ENCODE results near the gene OSM. TPM values are rescaled to one million over a fixed set of nuclear protein-coding genes. Genes with fewer than 3 reads are reported as not detected.
A peak's percentile ranks its signal among the peaks of the same experiment; 100 is the strongest.

OSM gene
- total RNA-seq, 1 donor from 2014 or later, result not detected

- Mint-ChIP-seq H3K36me3 (ENCODE audit: low read depth, unreplicated experiment) (peaks cover 3% of the 10 kb centered on the region), H3K9me3 (ENCODE audit: unreplicated experiment) (no peaks in the 10 kb centered on the region), H3K27me3 (ENCODE audit: unreplicated experiment) (peaks cover 1% of the 10 kb centered on the region), H3K27ac (ENCODE audit: unreplicated experiment) (no peak overlapping the region), H3K4me3 (ENCODE audit: unreplicated experiment) (no peak overlapping the region), H3K4me1 (ENCODE audit: unreplicated experiment) (peaks cover 2% of the 10 kb centered on the region)
- no peak for DNase-seq (ENCODE audit: low spot score)
- no peak for TF ChIP-seq CTCF (IDR thresholded peaks at IDR 0.05; ENCODE audit: unreplicated experiment)
Observed at GRCh38 chr22:30285846-30286200, 19.2 kb upstream of the OSM start.

GRCh38 chr22:30285176-30285845 lies 18.7 kb upstream of the OSM start:
- Mint-ChIP-seq H3K27ac (ENCODE audit: unreplicated experiment) (no peak overlapping the region), H3K9me3 (ENCODE audit: unreplicated experiment) (no peaks in the 10 kb centered on the region), H3K4me3 (ENCODE audit: unreplicated experiment) (peak overlapping the region; percentile 56), H3K4me1 (ENCODE audit: unreplicated experiment) (peaks cover 2% of the 10 kb centered on the region), H3K27me3 (ENCODE audit: unreplicated experiment) (peaks cover 1% of the 10 kb centered on the region), H3K36me3 (ENCODE audit: low read depth, unreplicated experiment) (peaks cover 3% of the 10 kb centered on the region)
- no peak for DNase-seq (ENCODE audit: low spot score)
- no peak for TF ChIP-seq CTCF (IDR thresholded peaks at IDR 0.05; ENCODE audit: unreplicated experiment)

- H3K4me3 Mint-ChIP-seq (ENCODE audit: unreplicated experiment), result peak overlapping the region; percentile 56
- no peak overlapping the region for H3K27ac Mint-ChIP-seq (ENCODE audit: unreplicated experiment)
- peaks cover 3% of the 10 kb centered on the region for H3K36me3 Mint-ChIP-seq (ENCODE audit: low read depth, unreplicated experiment)
- no peaks in the 10 kb centered on the region for H3K9me3 Mint-ChIP-seq (ENCODE audit: unreplicated experiment)
- no peak for TF ChIP-seq CTCF (IDR thresholded peaks at IDR 0.05; ENCODE audit: unreplicated experiment)
- peaks cover 1% of the 10 kb centered on the region for H3K27me3 Mint-ChIP-seq (ENCODE audit: unreplicated experiment)
- no peaks in the 10 kb centered on the region for H3K4me1 Mint-ChIP-seq (ENCODE audit: unreplicated experiment)
- DNase-seq (ENCODE audit: low spot score), result no peak
Observed at GRCh38 chr22:30284666-30285065, 18.0 kb upstream of the OSM start.

GRCh38 chr22:30284172-30284571 lies 17.5 kb upstream of the OSM start:
- peaks cover 2% of the 10 kb centered on the region for H3K27me3 Mint-ChIP-seq (ENCODE audit: unreplicated experiment)
- DNase-seq (ENCODE audit: low spot score), result no peak
- no peak for TF ChIP-seq CTCF (IDR thresholded peaks at IDR 0.05; ENCODE audit: unreplicated experiment)
- no peak overlapping the region for H3K4me3 Mint-ChIP-seq (ENCODE audit: unreplicated experiment)
- no peak overlapping the region for H3K27ac Mint-ChIP-seq (ENCODE audit: unreplicated experiment)
- H3K9me3 Mint-ChIP-seq (ENCODE audit: unreplicated experiment), result no peaks in the 10 kb centered on the region
- peaks cover 3% of the 10 kb centered on the region for H3K36me3 Mint-ChIP-seq (ENCODE audit: low read depth, unreplicated experiment)
- no peaks in the 10 kb centered on the region for H3K4me1 Mint-ChIP-seq (ENCODE audit: unreplicated experiment)

- peaks cover 3% of the 10 kb centered on the region for H3K36me3 Mint-ChIP-seq (ENCODE audit: low read depth, unreplicated experiment)
- peaks cover 4% of the 10 kb centered on the region for H3K4me1 Mint-ChIP-seq (ENCODE audit: unreplicated experiment)
- H3K4me3 Mint-ChIP-seq (ENCODE audit: unreplicated experiment), result no peak overlapping the region
- H3K9me3 Mint-ChIP-seq (ENCODE audit: unreplicated experiment), result no peaks in the 10 kb centered on the region
- H3K27ac Mint-ChIP-seq (ENCODE audit: unreplicated experiment), result no peak overlapping the region
- TF ChIP-seq CTCF (IDR thresholded peaks at IDR 0.05; ENCODE audit: unreplicated experiment), result no peak
- H3K27me3 Mint-ChIP-seq (ENCODE audit: unreplicated experiment), result peaks cover 4% of the 10 kb centered on the region
- DNase-seq (ENCODE audit: low spot score), result no peak
Observed at GRCh38 chr22:30283342-30283741, 16.7 kb upstream of the OSM start.

All from endothelial cell (in vitro differentiated cells).